A549 (cell line): Measurements from ENCODE around the gene SPIB.

Experiments
- EHMT2 ChIP-seq: fragments of 200-600 bp; sonication (generic); IDR thresholded peaks from 2 replicates; pipeline ENCODE4 v1.6.1; 2016; ENCODE audit warnings: antibody characterized with exemption, low read depth, mild to moderate bottlenecking, moderate library complexity
- EP300 ChIP-seq, 2 experiments: fragments of >200 bp; sonication (Bioruptor Twin); formaldehyde crosslinking; IDR thresholded peaks; 2 replicates in 1 of 2; 3 replicates in 1 of 2; pipeline ENCODE4 v1.6.1; 2016 to 2017
- HOXB5 ChIP-seq: fragments of 250-450 bp; sonication (Bioruptor Pico); IDR thresholded peaks from 2 replicates; pipeline ENCODE4 v1.5.0; 2020; ENCODE audit warnings: mild to moderate bottlenecking, moderate library complexity
- SREBF2 ChIP-seq: fragments of 450-650 bp; IDR thresholded peaks from 2 replicates; pipeline ENCODE4 v1.6.1; 2014; ENCODE audit warnings: mild to moderate bottlenecking, moderate library complexity
- TF ChIP-seq, protein P1 (sequence below): fragments of >200 bp; sonication (Bioruptor Twin); formaldehyde crosslinking; IDR thresholded peaks from 3 replicates; pipeline ENCODE4 v1.5.1; 2016
- TF ChIP-seq, protein P2 (sequence below): fragments of 200-600 bp; sonication (generic); IDR thresholded peaks from 2 replicates; pipeline ENCODE4 v1.6.1; 2016; ENCODE audit warnings: antibody characterized with exemption, mild to moderate bottlenecking, moderate library complexity
- TF ChIP-seq, protein P3 (sequence below): IDR thresholded peaks from 2 replicates; pipeline ENCODE4 v1.6.1; 2012

- TF ChIP-seq SREBF2 = no peak
- TF ChIP-seq EP300 (IDR thresholded peaks at IDR 0.05) = no peak
- TF ChIP-seq, protein P1, sequence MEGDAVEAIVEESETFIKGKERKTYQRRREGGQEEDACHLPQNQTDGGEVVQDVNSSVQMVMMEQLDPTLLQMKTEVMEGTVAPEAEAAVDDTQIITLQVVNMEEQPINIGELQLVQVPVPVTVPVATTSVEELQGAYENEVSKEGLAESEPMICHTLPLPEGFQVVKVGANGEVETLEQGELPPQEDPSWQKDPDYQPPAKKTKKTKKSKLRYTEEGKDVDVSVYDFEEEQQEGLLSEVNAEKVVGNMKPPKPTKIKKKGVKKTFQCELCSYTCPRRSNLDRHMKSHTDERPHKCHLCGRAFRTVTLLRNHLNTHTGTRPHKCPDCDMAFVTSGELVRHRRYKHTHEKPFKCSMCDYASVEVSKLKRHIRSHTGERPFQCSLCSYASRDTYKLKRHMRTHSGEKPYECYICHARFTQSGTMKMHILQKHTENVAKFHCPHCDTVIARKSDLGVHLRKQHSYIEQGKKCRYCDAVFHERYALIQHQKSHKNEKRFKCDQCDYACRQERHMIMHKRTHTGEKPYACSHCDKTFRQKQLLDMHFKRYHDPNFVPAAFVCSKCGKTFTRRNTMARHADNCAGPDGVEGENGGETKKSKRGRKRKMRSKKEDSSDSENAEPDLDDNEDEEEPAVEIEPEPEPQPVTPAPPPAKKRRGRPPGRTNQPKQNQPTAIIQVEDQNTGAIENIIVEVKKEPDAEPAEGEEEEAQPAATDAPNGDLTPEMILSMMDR = no peak
- no peak for TF ChIP-seq HOXB5
- TF ChIP-seq, protein P2, sequence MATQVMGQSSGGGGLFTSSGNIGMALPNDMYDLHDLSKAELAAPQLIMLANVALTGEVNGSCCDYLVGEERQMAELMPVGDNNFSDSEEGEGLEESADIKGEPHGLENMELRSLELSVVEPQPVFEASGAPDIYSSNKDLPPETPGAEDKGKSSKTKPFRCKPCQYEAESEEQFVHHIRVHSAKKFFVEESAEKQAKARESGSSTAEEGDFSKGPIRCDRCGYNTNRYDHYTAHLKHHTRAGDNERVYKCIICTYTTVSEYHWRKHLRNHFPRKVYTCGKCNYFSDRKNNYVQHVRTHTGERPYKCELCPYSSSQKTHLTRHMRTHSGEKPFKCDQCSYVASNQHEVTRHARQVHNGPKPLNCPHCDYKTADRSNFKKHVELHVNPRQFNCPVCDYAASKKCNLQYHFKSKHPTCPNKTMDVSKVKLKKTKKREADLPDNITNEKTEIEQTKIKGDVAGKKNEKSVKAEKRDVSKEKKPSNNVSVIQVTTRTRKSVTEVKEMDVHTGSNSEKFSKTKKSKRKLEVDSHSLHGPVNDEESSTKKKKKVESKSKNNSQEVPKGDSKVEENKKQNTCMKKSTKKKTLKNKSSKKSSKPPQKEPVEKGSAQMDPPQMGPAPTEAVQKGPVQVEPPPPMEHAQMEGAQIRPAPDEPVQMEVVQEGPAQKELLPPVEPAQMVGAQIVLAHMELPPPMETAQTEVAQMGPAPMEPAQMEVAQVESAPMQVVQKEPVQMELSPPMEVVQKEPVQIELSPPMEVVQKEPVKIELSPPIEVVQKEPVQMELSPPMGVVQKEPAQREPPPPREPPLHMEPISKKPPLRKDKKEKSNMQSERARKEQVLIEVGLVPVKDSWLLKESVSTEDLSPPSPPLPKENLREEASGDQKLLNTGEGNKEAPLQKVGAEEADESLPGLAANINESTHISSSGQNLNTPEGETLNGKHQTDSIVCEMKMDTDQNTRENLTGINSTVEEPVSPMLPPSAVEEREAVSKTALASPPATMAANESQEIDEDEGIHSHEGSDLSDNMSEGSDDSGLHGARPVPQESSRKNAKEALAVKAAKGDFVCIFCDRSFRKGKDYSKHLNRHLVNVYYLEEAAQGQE = no peak
- TF ChIP-seq, protein P3, sequence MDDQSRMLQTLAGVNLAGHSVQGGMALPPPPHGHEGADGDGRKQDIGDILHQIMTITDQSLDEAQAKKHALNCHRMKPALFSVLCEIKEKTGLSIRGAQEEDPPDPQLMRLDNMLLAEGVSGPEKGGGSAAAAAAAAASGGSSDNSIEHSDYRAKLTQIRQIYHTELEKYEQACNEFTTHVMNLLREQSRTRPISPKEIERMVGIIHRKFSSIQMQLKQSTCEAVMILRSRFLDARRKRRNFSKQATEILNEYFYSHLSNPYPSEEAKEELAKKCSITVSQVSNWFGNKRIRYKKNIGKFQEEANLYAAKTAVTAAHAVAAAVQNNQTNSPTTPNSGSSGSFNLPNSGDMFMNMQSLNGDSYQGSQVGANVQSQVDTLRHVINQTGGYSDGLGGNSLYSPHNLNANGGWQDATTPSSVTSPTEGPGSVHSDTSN = no peak
- TF ChIP-seq EHMT2 = no peak
Measured at GRCh38 chr19:50435221-50435620, 16.5 kb downstream of the SPIB start.
